ENCODE measurements around the gene PAPPA2. TPM values are rescaled to one million over a fixed set of nuclear protein-coding genes. Genes with fewer than 3 reads are reported as not detected.

The PAPPA2 gene
- total and polyA plus RNA-seq, 2 of the 8 experiments (the other 6 are each of a cell fraction or from before 2014, with no cell fraction given): 0.08 to 0.88 TPM

GRCh38 chr1:176717066-176717750 lies 254.2 kb downstream of the PAPPA2 start:
- no peaks in the 10 kb centered on the region for H3K9me3 ChIP-seq (ENCODE audit: insufficient read depth in 2 of 2, low read depth in 1 of 2, low read length in 1 of 2)
- 96% methylated on average over 2 of the region's 2 CpGs; no CpG with 5 or more reads in 1 of the 2 experiments for WGBS, 2 experiments (ENCODE audit: extremely low coverage in 1 of 2, insufficient coverage in 1 of 2, insufficient read length in 1 of 2, insufficient replicate concordance in 2 of 2, low coverage in 1 of 2, low lambda C conversion rate in 2 of 2, missing lambda C conversion rate in 1 of 2)
- H2BK20ac ChIP-seq (ENCODE audit: low read length): no peak overlapping the region
- H4K91ac ChIP-seq (replicated peaks; ENCODE audit: insufficient read length, low read length): no peak overlapping the region
- no peak overlapping the region for H4K5ac ChIP-seq (ENCODE audit: insufficient read length, low read depth, low read length)
- H3K23me2 ChIP-seq (ENCODE audit: low read depth, low read length): no peaks in the 10 kb centered on the region
- TF ChIP-seq CHD2 (IDR thresholded peaks at IDR 0.05; ENCODE audit: low read length) (no peak), RAD21 (IDR thresholded peaks at IDR 0.05 in 1 of 2, conservative IDR thresholded peaks at IDR 0.05 in 1 of 2; ENCODE audit: low read depth in 2 of 2, low read length in 2 of 2) (peak in 1 of 2 experiments; percentile 24; a peak in 1 of 4 replicates), ATF2 (IDR thresholded peaks at IDR 0.05; ENCODE audit: low read length) (no peak)
- no peak overlapping the region for H3K27ac ChIP-seq (ENCODE audit: low read depth, low read length)
- no peak overlapping the region for H3K9ac ChIP-seq (replicated peaks in 1 of 4; ENCODE audit: extremely low read depth in 1 of 4, low read depth in 3 of 4, low read length in 3 of 4)
- no peak overlapping the region for H2BK5ac ChIP-seq (ENCODE audit: low read depth, low read length)
- no peak overlapping the region for H3K18ac ChIP-seq (ENCODE audit: extremely low read depth, low read length)
- no peaks in the 10 kb centered on the region for H3K27me3 ChIP-seq (replicated peaks in 1 of 4; ENCODE audit: control insufficient read depth in 3 of 4, extremely low read depth in 1 of 4, insufficient read depth in 3 of 4, low read length in 3 of 4)
- H2AK5ac ChIP-seq (ENCODE audit: low read depth, low read length): no peak overlapping the region
- H2BK15ac ChIP-seq (ENCODE audit: low read length): no peak overlapping the region
- no peak overlapping the region for H4K8ac ChIP-seq (ENCODE audit: extremely low read depth, insufficient read depth, low read length)
- no peak overlapping the region for H3K14ac ChIP-seq (ENCODE audit: insufficient read length)
- H3K4me2 ChIP-seq (ENCODE audit: insufficient read depth in 1 of 2, low read depth in 2 of 2, low read length in 2 of 2): no peak overlapping the region
- H3K36me3 ChIP-seq (ENCODE audit: control insufficient read depth in 2 of 4, insufficient read depth in 4 of 4, low read length in 3 of 4): no peaks in the 10 kb centered on the region
- H4K20me1 ChIP-seq (replicated peaks in 1 of 2; ENCODE audit: control insufficient read depth in 1 of 2, insufficient read depth in 2 of 2, low read length in 2 of 2): no peaks in the 10 kb centered on the region
- CTCF ChIA-PET (ENCODE audit: partially characterized antibody): interaction anchor here (1.0 to 1.2 kb wide), 3 partner anchors 12 to 168 kb away, joined by 5 read pairs; no protein-coding TSS in a partner anchor
- no peaks in the 10 kb centered on the region for H3K79me2 ChIP-seq (ENCODE audit: control insufficient read depth in 1 of 2, insufficient read depth in 2 of 2, low read length in 2 of 2)
- H3K23ac ChIP-seq (ENCODE audit: insufficient read length): no peak overlapping the region
- no peaks in the 10 kb centered on the region for H3K4me1 ChIP-seq (replicated peaks in 1 of 4; ENCODE audit: control insufficient read depth in 3 of 4, insufficient read depth in 4 of 4, low read length in 3 of 4)
- no peaks in the 10 kb centered on the region for H3K79me1 ChIP-seq (ENCODE audit: low read depth, low read length)
- no peak overlapping the region for H2BK120ac ChIP-seq (replicated peaks; ENCODE audit: low read depth, low read length)
- H3K4me3 ChIP-seq (ENCODE audit: extremely low read depth in 1 of 4, insufficient read depth in 2 of 4, low read depth in 3 of 4, low read length in 4 of 4): no peak overlapping the region
- H3K56ac ChIP-seq (replicated peaks; ENCODE audit: insufficient read length, low read depth, low read length): no peak overlapping the region
- DNase-seq (ENCODE audit: low read depth in 1 of 2, low spot score in 2 of 2) (no peak), FAIRE-seq (no peak)
- H2BK12ac ChIP-seq (ENCODE audit: low read depth, low read length): no peak overlapping the region
- POLR2A ChIA-PET (ENCODE audit: partially characterized antibody): no interaction called here
- no peak overlapping the region for H3K4ac ChIP-seq (replicated peaks; ENCODE audit: insufficient read length, low read depth, low read length)
- H2AFZ ChIP-seq (ENCODE audit: low read length): no peak overlapping the region
